ENCODE results near the gene PIGT. TPM values are rescaled to one million over a fixed set of nuclear protein-coding genes. Genes with fewer than 3 reads are reported as not detected.
A peak's percentile ranks its signal among the peaks of the same experiment; 100 is the strongest.

Gene PIGT
- total RNA-seq, 4 donors from 2014 or later = 33.6 to 64.5 (median 45.6) TPM

DNA sequence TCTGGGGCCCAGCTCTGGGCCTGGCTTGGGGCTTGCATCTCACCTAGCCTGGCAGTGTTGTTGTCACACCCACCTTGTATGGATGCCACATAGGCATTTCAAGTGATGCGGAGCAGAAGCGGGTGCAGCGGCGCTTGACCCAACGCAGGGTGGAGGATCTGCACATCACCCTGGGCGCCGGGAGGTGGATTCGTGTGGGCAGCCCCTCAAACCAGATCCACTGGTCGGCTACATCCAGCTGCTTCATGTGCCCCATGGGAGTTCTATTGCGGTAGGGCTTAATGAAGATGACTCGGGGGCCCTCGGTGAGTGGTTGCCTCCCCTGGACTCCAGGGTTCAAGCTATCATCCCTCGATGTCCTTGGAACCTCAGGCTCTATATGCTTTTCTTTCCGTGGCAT, 41.0 kb upstream of the PIGT start:
- intact Hi-C loops (cut with DNase I; ENCODE audit: low total_unique reads) = loop anchor here (5.0 kb wide), 2 partner anchors 53 to 62 kb away; no protein-coding TSS in a partner anchor
- H3K4me3 ChIP-seq (ENCODE audit: low read depth, poor library complexity, severe bottlenecking) = no peak overlapping the region
- no peak for TF ChIP-seq POLR2A (IDR thresholded peaks at IDR 0.05)
- TF ChIP-seq, protein P1, sequence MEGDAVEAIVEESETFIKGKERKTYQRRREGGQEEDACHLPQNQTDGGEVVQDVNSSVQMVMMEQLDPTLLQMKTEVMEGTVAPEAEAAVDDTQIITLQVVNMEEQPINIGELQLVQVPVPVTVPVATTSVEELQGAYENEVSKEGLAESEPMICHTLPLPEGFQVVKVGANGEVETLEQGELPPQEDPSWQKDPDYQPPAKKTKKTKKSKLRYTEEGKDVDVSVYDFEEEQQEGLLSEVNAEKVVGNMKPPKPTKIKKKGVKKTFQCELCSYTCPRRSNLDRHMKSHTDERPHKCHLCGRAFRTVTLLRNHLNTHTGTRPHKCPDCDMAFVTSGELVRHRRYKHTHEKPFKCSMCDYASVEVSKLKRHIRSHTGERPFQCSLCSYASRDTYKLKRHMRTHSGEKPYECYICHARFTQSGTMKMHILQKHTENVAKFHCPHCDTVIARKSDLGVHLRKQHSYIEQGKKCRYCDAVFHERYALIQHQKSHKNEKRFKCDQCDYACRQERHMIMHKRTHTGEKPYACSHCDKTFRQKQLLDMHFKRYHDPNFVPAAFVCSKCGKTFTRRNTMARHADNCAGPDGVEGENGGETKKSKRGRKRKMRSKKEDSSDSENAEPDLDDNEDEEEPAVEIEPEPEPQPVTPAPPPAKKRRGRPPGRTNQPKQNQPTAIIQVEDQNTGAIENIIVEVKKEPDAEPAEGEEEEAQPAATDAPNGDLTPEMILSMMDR (IDR thresholded peaks at IDR 0.05) = no peak
- no peak for DNase-seq (ENCODE audit: low spot score in 2 of 2)
- WGBS, 2 donors = 90 to 95% methylated on average over 14 of the region's 14 CpGs

DNA sequence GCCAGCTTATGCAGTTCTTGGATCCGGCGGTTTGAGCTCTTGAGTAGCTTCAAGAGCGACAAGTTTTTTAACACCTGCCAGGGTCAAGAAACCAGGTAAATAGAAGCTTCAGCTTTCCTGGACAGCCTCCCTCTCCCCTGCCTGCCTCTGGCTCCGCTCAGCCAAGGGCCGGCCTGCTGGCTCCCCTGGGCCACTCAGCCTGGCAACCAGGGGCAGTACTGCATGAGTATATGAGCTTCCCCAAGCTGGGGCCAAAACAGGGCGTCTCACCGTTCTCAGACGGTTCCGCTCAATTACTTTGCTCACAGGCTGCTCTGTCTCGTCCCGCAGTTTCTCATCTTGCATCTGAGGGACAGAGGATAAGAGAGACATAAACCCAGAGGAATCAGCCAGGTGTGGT, 38.7 kb upstream of the PIGT start:
- TF ChIP-seq POLR2A (IDR thresholded peaks at IDR 0.05) = no peak
- TF ChIP-seq, protein P1 (IDR thresholded peaks at IDR 0.05) = no peak
- intact Hi-C loops (cut with DNase I; ENCODE audit: low total_unique reads) = no loop called here
- no peak for DNase-seq (ENCODE audit: low spot score in 2 of 2)

DNA sequence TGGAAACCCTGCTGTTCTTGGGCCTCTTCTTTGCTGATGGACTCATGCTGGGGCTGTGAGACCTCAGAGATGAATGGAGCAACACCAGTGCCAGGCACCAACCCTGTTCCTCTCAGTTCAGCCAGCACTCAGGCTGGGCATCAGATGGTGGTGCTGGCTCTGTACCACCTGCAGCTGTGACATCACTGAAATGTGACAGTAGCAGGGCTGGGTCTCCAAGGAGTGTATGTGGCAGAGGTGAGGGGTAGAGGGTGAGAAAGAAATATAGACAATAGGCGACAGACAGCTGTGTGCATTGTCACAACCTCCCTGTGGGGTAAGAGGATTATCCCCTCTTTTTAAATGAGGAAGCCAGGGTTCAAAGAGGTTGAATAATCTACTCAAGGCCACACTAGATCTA, 37.8 kb upstream of the PIGT start, which contains the start of gene TP53TG5:
TSS of gene TP53TG5 (minus strand) at position 135 of the 400 bp plus-strand sequence. CDS start at position 46, 89 bp downstream.
- DNase-seq (ENCODE audit: low spot score in 2 of 2) = peak in 1 of 2 donors; percentile 29
- intact Hi-C loops (cut with DNase I; ENCODE audit: low total_unique reads) = no loop called here
- TF ChIP-seq, protein P1 (IDR thresholded peaks at IDR 0.05) = no peak
- TF ChIP-seq POLR2A (IDR thresholded peaks at IDR 0.05) = no peak
- 81 to 82% methylated on average over 1 of the region's 1 CpG for WGBS, 2 donors
- no peak within 1 kb of the TSS for H3K4me3 ChIP-seq (ENCODE audit: low read depth, poor library complexity, severe bottlenecking)

More for the DNA sequence above, 38.7 kb upstream of the PIGT start:
- whole genome bisulfite sequencing, 2 donors = 81 to 86% methylated on average over 11 of the region's 11 CpGs
- no peak overlapping the region for H3K4me3 ChIP-seq (ENCODE audit: low read depth, poor library complexity, severe bottlenecking)

DNA sequence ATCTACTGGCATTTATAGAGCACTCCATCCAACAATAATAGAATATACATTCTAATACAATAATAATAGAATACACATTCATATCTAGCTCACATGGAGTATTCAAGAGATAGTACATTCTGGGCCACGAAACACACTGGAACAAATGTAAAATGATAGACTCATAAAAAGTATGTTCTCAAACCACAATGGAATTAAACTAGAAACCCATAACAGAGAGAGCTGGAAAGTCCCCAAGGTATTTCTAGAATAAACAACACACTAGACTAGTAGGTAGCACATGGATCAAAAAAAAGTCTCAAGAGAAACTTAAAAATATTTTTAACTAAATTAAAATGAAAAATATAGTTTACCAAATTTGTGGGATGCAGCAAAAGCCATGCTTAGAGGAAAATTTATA, 28.7 kb upstream of the PIGT start:
- H3K4me3 ChIP-seq (ENCODE audit: low read depth, poor library complexity, severe bottlenecking) = no peak overlapping the region
- no peak for TF ChIP-seq POLR2A (IDR thresholded peaks at IDR 0.05)
- TF ChIP-seq, protein P1 (IDR thresholded peaks at IDR 0.05) = no peak
- WGBS, 2 donors = 95 to 98% methylated on average over 1 of the region's 1 CpG
- no peak for DNase-seq (ENCODE audit: low spot score in 2 of 2)
- intact Hi-C loops (cut with DNase I; ENCODE audit: low total_unique reads) = no loop called here

DNA sequence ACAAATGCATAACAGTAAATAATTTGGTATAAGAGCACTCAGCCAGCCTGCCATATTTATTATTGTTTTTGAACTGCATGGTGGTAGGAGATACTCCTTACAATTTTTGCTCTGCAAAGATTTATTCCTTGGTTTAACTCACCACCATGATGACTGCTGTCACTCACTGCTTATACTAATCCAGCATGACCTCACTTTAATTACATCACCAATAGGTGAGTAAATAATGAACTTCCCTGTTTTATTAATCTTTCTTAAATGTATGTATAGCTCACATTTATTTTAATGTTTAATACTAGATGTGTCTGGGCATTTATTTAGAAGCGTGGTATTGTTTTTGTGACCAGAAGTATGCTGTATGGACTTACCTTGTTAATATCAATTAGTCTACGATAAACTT, 25.0 kb upstream of the PIGT start:
- H3K4me3 ChIP-seq (ENCODE audit: low read depth, poor library complexity, severe bottlenecking) = no peak overlapping the region
- no peak for DNase-seq (ENCODE audit: low spot score in 2 of 2)
- TF ChIP-seq, protein P1 (IDR thresholded peaks at IDR 0.05) = no peak
- WGBS, 2 donors = 97 to 100% methylated on average over 2 of the region's 2 CpGs
- intact Hi-C loops (cut with DNase I; ENCODE audit: low total_unique reads) = no loop called here

DNA sequence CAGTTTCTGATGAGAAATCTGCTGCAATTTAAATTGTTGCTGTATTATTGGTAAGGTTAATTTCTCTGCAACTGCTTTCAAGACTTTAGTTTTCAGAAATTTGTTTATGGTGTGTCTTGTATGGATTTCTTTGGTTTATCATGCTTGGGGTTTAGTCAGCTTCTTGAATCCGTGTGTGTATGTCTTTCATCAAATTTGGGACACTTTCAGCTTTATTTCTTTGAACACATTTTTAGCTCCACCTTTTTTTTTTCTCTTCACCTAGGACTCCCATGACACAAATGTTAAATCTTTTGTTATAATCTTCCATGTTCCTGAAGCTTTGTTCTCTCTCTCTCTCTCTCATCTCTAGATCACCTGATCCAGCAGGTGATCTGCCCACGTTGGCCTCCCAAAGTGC, 24.4 kb upstream of the PIGT start:
- TF ChIP-seq, protein P1 (IDR thresholded peaks at IDR 0.05) = no peak
- TF ChIP-seq POLR2A (IDR thresholded peaks at IDR 0.05) = no peak
- intact Hi-C loops (cut with DNase I; ENCODE audit: low total_unique reads) = no loop called here
- no peak overlapping the region for H3K4me3 ChIP-seq (ENCODE audit: low read depth, poor library complexity, severe bottlenecking)
- no peak for DNase-seq (ENCODE audit: low spot score in 2 of 2)
- WGBS, 2 donors = 66 to 76% methylated on average over 2 of the region's 2 CpGs
